ENCODE results near the gene ARHGAP10.
"Not testable (repeated sequence)": the region's sequence is repeated elsewhere in the genome, so short reads cannot be mapped to it uniquely, and the experiment has no call there.

The ARHGAP10 gene

GRCh38 chr4:147880511-147880910, 148.6 kb downstream of the ARHGAP10 start:
- no peak overlapping the region for H3K27ac ChIP-seq (ENCODE audit: insufficient read depth, low read depth, low read length, poor library complexity, severe bottlenecking)
- no peaks in the 10 kb centered on the region for H3K36me3 ChIP-seq (ENCODE audit: control insufficient read depth, insufficient read depth, low read length)
- 93% methylated on average over 3 of the region's 3 CpGs for WGBS, 2 experiments
- H3K4me1 ChIP-seq (ENCODE audit: control insufficient read depth, insufficient read depth, low read length): no peaks in the 10 kb centered on the region
- no peaks in the 10 kb centered on the region for H3K9me3 ChIP-seq (ENCODE audit: control insufficient read depth, low read length)
- no peaks in the 10 kb centered on the region for H3K27me3 ChIP-seq (ENCODE audit: control insufficient read depth, insufficient read depth, low read length, poor library complexity, severe bottlenecking)
- H3K4me3 ChIP-seq (ENCODE audit: insufficient read depth, low read depth, low read length): no peak overlapping the region

GRCh38 chr4:147884536-147884935, 152.6 kb downstream of the ARHGAP10 start:
- no peak overlapping the region for H3K4me3 ChIP-seq (ENCODE audit: insufficient read depth, low read depth, low read length)
- no peak overlapping the region for H3K27ac ChIP-seq (ENCODE audit: insufficient read depth, low read depth, low read length, poor library complexity, severe bottlenecking)
- H3K27me3 ChIP-seq (ENCODE audit: control insufficient read depth, insufficient read depth, low read length, poor library complexity, severe bottlenecking): no peaks in the 10 kb centered on the region
- no peaks in the 10 kb centered on the region for H3K4me1 ChIP-seq (ENCODE audit: control insufficient read depth, insufficient read depth, low read length)
- H3K36me3 ChIP-seq (ENCODE audit: control insufficient read depth, insufficient read depth, low read length): no peaks in the 10 kb centered on the region
- WGBS, 2 experiments: 93 to 98% methylated on average over 2 of the region's 2 CpGs
- no peaks in the 10 kb centered on the region for H3K9me3 ChIP-seq (ENCODE audit: control insufficient read depth, low read length)

- H3K4me3 ChIP-seq (ENCODE audit: insufficient read depth, low read depth, low read length): not testable (repeated sequence)
- 86 to 89% methylated on average over 1 of the region's 1 CpG for WGBS, 2 experiments
Measured at GRCh38 chr4:147885216-147885615, 153.3 kb downstream of the ARHGAP10 start.

GRCh38 chr4:147891476-147892115, 159.7 kb downstream of the ARHGAP10 start:
- no peaks in the 10 kb centered on the region for H3K27me3 ChIP-seq (ENCODE audit: control insufficient read depth, insufficient read depth, low read length, poor library complexity, severe bottlenecking)
- 91 to 94% methylated on average over 6 of the region's 6 CpGs for WGBS, 2 experiments

More at GRCh38 chr4:147885216-147885615, 153.3 kb downstream of the ARHGAP10 start:
- not testable (repeated sequence) for H3K4me1 ChIP-seq (ENCODE audit: control insufficient read depth, insufficient read depth, low read length); H3K27ac ChIP-seq (ENCODE audit: insufficient read depth, low read depth, low read length, poor library complexity, severe bottlenecking); H3K9me3 ChIP-seq (ENCODE audit: control insufficient read depth, low read length); H3K27me3 ChIP-seq (ENCODE audit: control insufficient read depth, insufficient read depth, low read length, poor library complexity, severe bottlenecking); H3K36me3 ChIP-seq (ENCODE audit: control insufficient read depth, insufficient read depth, low read length)

GRCh38 chr4:147899512-147899911, 167.6 kb downstream of the ARHGAP10 start:
- H3K9me3 ChIP-seq (ENCODE audit: control insufficient read depth, low read length): no peaks in the 10 kb centered on the region
- WGBS, 2 experiments: 80 to 100% methylated on average over 1 to 2 of the region's 2 CpGs
- no peaks in the 10 kb centered on the region for H3K36me3 ChIP-seq (ENCODE audit: control insufficient read depth, insufficient read depth, low read length)
- H3K27ac ChIP-seq (ENCODE audit: insufficient read depth, low read depth, low read length, poor library complexity, severe bottlenecking): no peak overlapping the region
- H3K4me3 ChIP-seq (ENCODE audit: insufficient read depth, low read depth, low read length): no peak overlapping the region
- H3K27me3 ChIP-seq (ENCODE audit: control insufficient read depth, insufficient read depth, low read length, poor library complexity, severe bottlenecking): no peaks in the 10 kb centered on the region
- H3K4me1 ChIP-seq (ENCODE audit: control insufficient read depth, insufficient read depth, low read length): no peaks in the 10 kb centered on the region

More at GRCh38 chr4:147891476-147892115, 159.7 kb downstream of the ARHGAP10 start:
- Histone ChIP-seq H3K4me3 (ENCODE audit: insufficient read depth, low read depth, low read length) (no peak overlapping the region), H3K36me3 (ENCODE audit: control insufficient read depth, insufficient read depth, low read length) (no peaks in the 10 kb centered on the region), H3K27ac (ENCODE audit: insufficient read depth, low read depth, low read length, poor library complexity, severe bottlenecking) (no peak overlapping the region), H3K4me1 (ENCODE audit: control insufficient read depth, insufficient read depth, low read length) (no peaks in the 10 kb centered on the region), H3K9me3 (ENCODE audit: control insufficient read depth, low read length) (no peaks in the 10 kb centered on the region)

GRCh38 chr4:147901388-147901787, 169.5 kb downstream of the ARHGAP10 start:
- H3K4me1 ChIP-seq (ENCODE audit: control insufficient read depth, insufficient read depth, low read length): no peaks in the 10 kb centered on the region
- no peaks in the 10 kb centered on the region for H3K27me3 ChIP-seq (ENCODE audit: control insufficient read depth, insufficient read depth, low read length, poor library complexity, severe bottlenecking)
- no peaks in the 10 kb centered on the region for H3K36me3 ChIP-seq (ENCODE audit: control insufficient read depth, insufficient read depth, low read length)
- 93% methylated on average over 1 of the region's 2 CpGs; no CpG with 5 or more reads in 1 of the 2 experiments for WGBS, 2 experiments
- H3K27ac ChIP-seq (ENCODE audit: insufficient read depth, low read depth, low read length, poor library complexity, severe bottlenecking): no peak overlapping the region
- no peak overlapping the region for H3K4me3 ChIP-seq (ENCODE audit: insufficient read depth, low read depth, low read length)
- no peaks in the 10 kb centered on the region for H3K9me3 ChIP-seq (ENCODE audit: control insufficient read depth, low read length)

- Histone ChIP-seq H3K4me3 (ENCODE audit: insufficient read depth, low read depth, low read length) (no peak overlapping the region), H3K27me3 (ENCODE audit: control insufficient read depth, insufficient read depth, low read length, poor library complexity, severe bottlenecking) (no peaks in the 10 kb centered on the region), H3K9me3 (ENCODE audit: control insufficient read depth, low read length) (no peaks in the 10 kb centered on the region), H3K4me1 (ENCODE audit: control insufficient read depth, insufficient read depth, low read length) (no peaks in the 10 kb centered on the region), H3K36me3 (ENCODE audit: control insufficient read depth, insufficient read depth, low read length) (no peaks in the 10 kb centered on the region), H3K27ac (ENCODE audit: insufficient read depth, low read depth, low read length, poor library complexity, severe bottlenecking) (no peak overlapping the region)
- WGBS, 2 experiments: 95 to 98% methylated on average over 2 of the region's 2 CpGs
Measured at GRCh38 chr4:147901916-147902315, 170.0 kb downstream of the ARHGAP10 start.

GRCh38 chr4:147909225-147909624, 177.3 kb downstream of the ARHGAP10 start:
- Histone ChIP-seq H3K27me3 (ENCODE audit: control insufficient read depth, insufficient read depth, low read length, poor library complexity, severe bottlenecking) (no peaks in the 10 kb centered on the region), H3K36me3 (ENCODE audit: control insufficient read depth, insufficient read depth, low read length) (no peaks in the 10 kb centered on the region), H3K9me3 (ENCODE audit: control insufficient read depth, low read length) (no peaks in the 10 kb centered on the region), H3K4me1 (ENCODE audit: control insufficient read depth, insufficient read depth, low read length) (no peaks in the 10 kb centered on the region), H3K27ac (ENCODE audit: insufficient read depth, low read depth, low read length, poor library complexity, severe bottlenecking) (no peak overlapping the region), H3K4me3 (ENCODE audit: insufficient read depth, low read depth, low read length) (no peak overlapping the region)
- WGBS, 2 experiments: 66 to 70% methylated on average over 2 of the region's 2 CpGs

GRCh38 chr4:147910315-147910714, 178.4 kb downstream of the ARHGAP10 start:
- Histone ChIP-seq H3K4me1 (ENCODE audit: control insufficient read depth, insufficient read depth, low read length) (no peaks in the 10 kb centered on the region), H3K9me3 (ENCODE audit: control insufficient read depth, low read length) (no peaks in the 10 kb centered on the region), H3K27ac (ENCODE audit: insufficient read depth, low read depth, low read length, poor library complexity, severe bottlenecking) (no peak overlapping the region), H3K36me3 (ENCODE audit: control insufficient read depth, insufficient read depth, low read length) (no peaks in the 10 kb centered on the region), H3K27me3 (ENCODE audit: control insufficient read depth, insufficient read depth, low read length, poor library complexity, severe bottlenecking) (no peaks in the 10 kb centered on the region), H3K4me3 (ENCODE audit: insufficient read depth, low read depth, low read length) (no peak overlapping the region)
- WGBS, 2 experiments: 96 to 100% methylated on average over 2 to 3 of the region's 3 CpGs

GRCh38 chr4:147912106-147912505, 180.2 kb downstream of the ARHGAP10 start:
- H3K4me3 ChIP-seq (ENCODE audit: insufficient read depth, low read depth, low read length); H3K27me3 ChIP-seq (ENCODE audit: control insufficient read depth, insufficient read depth, low read length, poor library complexity, severe bottlenecking); H3K9me3 ChIP-seq (ENCODE audit: control insufficient read depth, low read length); H3K27ac ChIP-seq (ENCODE audit: insufficient read depth, low read depth, low read length, poor library complexity, severe bottlenecking); H3K4me1 ChIP-seq (ENCODE audit: control insufficient read depth, insufficient read depth, low read length); H3K36me3 ChIP-seq (ENCODE audit: control insufficient read depth, insufficient read depth, low read length): not testable (repeated sequence)
- WGBS, 2 experiments: 92 to 100% methylated on average over 2 of the region's 2 CpGs

- Histone ChIP-seq H3K4me1 (ENCODE audit: control insufficient read depth, insufficient read depth, low read length) (no peaks in the 10 kb centered on the region), H3K4me3 (ENCODE audit: insufficient read depth, low read depth, low read length) (no peak overlapping the region), H3K36me3 (ENCODE audit: control insufficient read depth, insufficient read depth, low read length) (no peaks in the 10 kb centered on the region), H3K27ac (ENCODE audit: insufficient read depth, low read depth, low read length, poor library complexity, severe bottlenecking) (no peak overlapping the region), H3K9me3 (ENCODE audit: control insufficient read depth, low read length) (no peaks in the 10 kb centered on the region), H3K27me3 (ENCODE audit: control insufficient read depth, insufficient read depth, low read length, poor library complexity, severe bottlenecking) (no peaks in the 10 kb centered on the region)
- 93 to 98% methylated on average over 1 to 2 of the region's 2 CpGs for WGBS, 2 experiments
Measured at GRCh38 chr4:147913137-147913536, 181.2 kb downstream of the ARHGAP10 start.

Measured in ectodermal cell (in vitro differentiated cells).